DOHH2 (cell line): ENCODE data around the gene SUGT1.

ENCODE experiments used
- H3F3A ChIP-seq: fragments of 200-600 bp; sonication (generic), shearing (Covaris generic); 2 replicates; pipeline ENCODE4 v1.6.0; 2016; ENCODE audit warnings: antibody characterized with exemption, mild to moderate bottlenecking; ENCODE audit not compliant: control insufficient read depth, insufficient read depth
- H3K27ac ChIP-seq: fragments of 200-600 bp; sonication (generic); 2 replicates; pipeline ENCODE4 v1.5.1; 2014; ENCODE audit warnings: low read depth, mild to moderate bottlenecking, low read length, moderate library complexity
- H3K27me3 ChIP-seq: fragments of 200-600 bp; sonication (generic); 2 replicates; pipeline ENCODE4 v1.6.1; 2014; ENCODE audit warnings: mild to moderate bottlenecking, low read length, mixed read lengths; ENCODE audit not compliant: control insufficient read depth
- H3K36me3 ChIP-seq: fragments of 200-600 bp; sonication (generic); 2 replicates; pipeline ENCODE4 v1.6.1; 2014; ENCODE audit warnings: mild to moderate bottlenecking, low read length, moderate library complexity, mixed read lengths; ENCODE audit not compliant: control insufficient read depth
- H3K4me1 ChIP-seq: fragments of 200-600 bp; sonication (generic); 2 replicates; pipeline ENCODE4 v1.6.1; 2014; ENCODE audit warnings: mild to moderate bottlenecking, low read length, mixed read lengths; ENCODE audit not compliant: control insufficient read depth
- H3K4me2 ChIP-seq: fragments of 200-600 bp; sonication (generic); 2 replicates; pipeline ENCODE4 v1.6.0; 2014; ENCODE audit warnings: mild to moderate bottlenecking, low read length, moderate library complexity
- H3K4me3 ChIP-seq: fragments of 200-600 bp; sonication (generic); 2 replicates; pipeline ENCODE4 v1.5.1; 2014; ENCODE audit warnings: mild to moderate bottlenecking, low read length, mixed read lengths
- H3K79me2 ChIP-seq: fragments of 200-600 bp; sonication (generic); 2 replicates; pipeline ENCODE4 v1.6.1; 2014; ENCODE audit warnings: mild to moderate bottlenecking, low read length, mixed read lengths; ENCODE audit not compliant: control insufficient read depth
- H3K9me2 ChIP-seq: fragments of 200-600 bp; sonication (generic); replicated peaks from 2 replicates; pipeline ENCODE4 v1.6.1; 2014; ENCODE audit warnings: mild to moderate bottlenecking, low read length, mixed read lengths; ENCODE audit not compliant: control insufficient read depth
- H3K9me3 ChIP-seq: fragments of 200-600 bp; sonication (generic); 2 replicates; pipeline ENCODE4 v1.6.1; 2014; ENCODE audit warnings: antibody characterized with exemption, low read length, mixed read lengths; ENCODE audit not compliant: control insufficient read depth, insufficient read depth
- H4K20me1 ChIP-seq: fragments of 200-600 bp; sonication (generic); 2 replicates; pipeline ENCODE4 v1.6.0; 2014; ENCODE audit warnings: low read depth, mild to moderate bottlenecking, antibody characterized with exemption, low read length, moderate library complexity; ENCODE audit not compliant: control insufficient read depth, insufficient read depth
- CTCF ChIP-seq: fragments of 200-600 bp; sonication (generic); IDR thresholded peaks from one replicate; pipeline ENCODE4 v1.5.1; 2014; ENCODE audit warnings: antibody characterized with exemption, mild to moderate bottlenecking, low read depth, low read length; ENCODE audit not compliant: poor library complexity, severe bottlenecking
- EZH2phosphoT487 ChIP-seq: fragments of 200-600 bp; sonication (generic); IDR thresholded peaks from 2 replicates; pipeline ENCODE4 v1.6.1; 2017; ENCODE audit warnings: borderline replicate concordance, mild to moderate bottlenecking, antibody characterized with exemption, low read length, moderate library complexity, mixed read lengths

The SUGT1 gene

DNA sequence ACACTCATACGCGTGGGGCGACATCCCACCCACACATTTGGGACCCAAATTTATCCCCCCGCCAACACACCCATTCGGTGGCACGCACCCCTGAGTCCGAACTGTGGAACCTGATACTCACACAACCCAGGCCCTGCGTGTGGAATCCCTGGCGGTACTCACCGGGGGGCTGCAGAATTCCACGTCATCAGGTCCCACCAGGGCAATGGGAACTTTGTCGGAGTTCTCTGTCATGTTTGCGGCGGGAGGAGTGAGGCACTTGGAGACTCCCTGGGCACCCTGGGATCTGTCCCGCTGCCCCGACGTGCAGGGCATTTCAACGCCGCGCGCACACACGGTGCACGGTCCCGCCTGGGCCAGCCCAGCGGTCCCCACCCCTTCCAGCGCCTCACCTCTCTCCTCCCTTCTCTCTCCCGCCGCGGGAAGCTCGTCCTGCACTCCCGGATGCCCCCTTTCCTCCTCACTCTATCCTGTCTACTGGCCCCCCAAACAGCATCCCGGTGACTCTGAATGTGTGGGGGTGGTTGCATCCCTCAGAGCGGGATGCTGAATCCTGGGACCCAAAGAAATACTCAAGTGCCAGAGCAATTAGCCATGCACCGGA is 86.9 kb downstream of the SUGT1 start, which contains the start of gene CNMD:
Gene CNMD (minus strand): TSS at position 353 of the 604 bp plus-strand sequence. CDS start 119 bp downstream, at position 234.
- Histone ChIP-seq H3K36me3 (no peaks in the 10 kb centered on the region), H3K4me3 (no peak within 1 kb of the TSS), H3K4me1 (no peaks in the 10 kb centered on the region), H3K27ac (no peak within 1 kb of the TSS), H3K9me2 (no peaks in the 10 kb centered on the region), H3K9me3 (no peaks in the 10 kb centered on the region), H3F3A (no peaks in the 10 kb centered on the region), H4K20me1 (no peaks in the 10 kb centered on the region), H3K27me3 (no peaks in the 10 kb centered on the region), H3K79me2 (no peaks in the 10 kb centered on the region), H3K4me2 (no peak within 1 kb of the TSS)
- TF ChIP-seq CTCF (no peak), EZH2phosphoT487 (no peak)

- Histone ChIP-seq H3K4me1 (no peaks in the 10 kb centered on the region), H3F3A (no peaks in the 10 kb centered on the region), H3K4me2 (no peak overlapping the region), H3K36me3 (no peaks in the 10 kb centered on the region), H3K9me2 (no peaks in the 10 kb centered on the region), H3K79me2 (no peaks in the 10 kb centered on the region), H4K20me1 (no peaks in the 10 kb centered on the region), H3K27ac (no peak overlapping the region), H3K27me3 (no peaks in the 10 kb centered on the region), H3K4me3 (no peak overlapping the region), H3K9me3 (no peaks in the 10 kb centered on the region)
- TF ChIP-seq CTCF (no peak), EZH2phosphoT487 (no peak)
These were observed 90.9 kb downstream of the SUGT1 start for GRCh38 chr13:52743569-52743968.

- H3K79me2 ChIP-seq, result no peaks in the 10 kb centered on the region
- H3K9me3 ChIP-seq, result no peaks in the 10 kb centered on the region
- H4K20me1 ChIP-seq, result no peaks in the 10 kb centered on the region
- no peaks in the 10 kb centered on the region for H3K9me2 ChIP-seq
- H3K27ac ChIP-seq, result no peak overlapping the region
- H3F3A ChIP-seq, result no peaks in the 10 kb centered on the region
- H3K4me1 ChIP-seq, result no peaks in the 10 kb centered on the region
- H3K27me3 ChIP-seq, result no peaks in the 10 kb centered on the region
- H3K36me3 ChIP-seq, result no peaks in the 10 kb centered on the region
- H3K4me3 ChIP-seq, result no peak overlapping the region
- H3K4me2 ChIP-seq, result no peak overlapping the region
- TF ChIP-seq CTCF (no peak), EZH2phosphoT487 (no peak)
These were observed 91.4 kb downstream of the SUGT1 start for GRCh38 chr13:52743988-52744387.
